ENCODE measurements around the gene METTL8.

GRCh38 chr2:171320731-171321130, 113.1 kb downstream of the METTL8 start:
- TF ChIP-seq POLR2A (IDR thresholded peaks at IDR 0.05) (no peak), CTCF (IDR thresholded peaks at IDR 0.05) (no peak)
